ENCODE data around the gene GAS5. TPM values are rescaled to one million over a fixed set of nuclear protein-coding genes. Genes with fewer than 3 reads are reported as not detected.

GAS5 gene
- total RNA-seq, 1 experiment from 2014 or later: 503 TPM

DNA sequence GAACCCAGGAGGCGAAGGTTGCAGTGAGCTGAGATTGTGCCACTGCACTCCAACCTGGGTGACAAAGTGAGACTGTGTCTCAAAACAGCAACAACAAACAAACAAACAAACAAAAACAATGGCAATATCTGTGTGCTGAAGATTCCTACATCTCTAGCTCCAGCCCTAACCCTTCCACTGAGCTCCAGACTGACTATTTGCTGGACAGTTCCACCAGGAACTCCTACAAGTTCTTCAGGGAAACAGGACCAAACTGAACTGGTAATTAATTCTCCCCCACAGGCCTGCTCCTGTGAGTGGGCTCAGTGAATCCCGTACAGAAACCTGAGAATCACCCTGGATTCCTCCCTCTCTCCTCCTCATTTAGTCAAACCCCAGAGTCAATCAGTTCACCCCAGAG lies 47.8 kb upstream of the GAS5 start:
- Histone ChIP-seq H3K27me3 (replicated peaks; ENCODE audit: insufficient read depth, low read depth, low read length, poor library complexity) (no peaks in the 10 kb centered on the region), H3K4me1 (ENCODE audit: insufficient read depth, low read length, poor library complexity, severe bottlenecking) (no peaks in the 10 kb centered on the region), H3K9me3 (ENCODE audit: low read depth, low read length, poor library complexity, severe bottlenecking) (no peaks in the 10 kb centered on the region), H3K36me3 (ENCODE audit: insufficient read depth, low read length, poor library complexity, severe bottlenecking) (no peaks in the 10 kb centered on the region), H3K27ac (ENCODE audit: low read depth, low read length, poor library complexity, severe bottlenecking) (no peak overlapping the region), H3K4me3 (ENCODE audit: low read depth, low read length, poor library complexity, severe bottlenecking) (no peak overlapping the region)
- ChIA-PET POLR2A (ENCODE audit: low non-redundant PET) (no interaction called here), CTCF (no interaction called here)
- TF ChIP-seq, protein P1, sequence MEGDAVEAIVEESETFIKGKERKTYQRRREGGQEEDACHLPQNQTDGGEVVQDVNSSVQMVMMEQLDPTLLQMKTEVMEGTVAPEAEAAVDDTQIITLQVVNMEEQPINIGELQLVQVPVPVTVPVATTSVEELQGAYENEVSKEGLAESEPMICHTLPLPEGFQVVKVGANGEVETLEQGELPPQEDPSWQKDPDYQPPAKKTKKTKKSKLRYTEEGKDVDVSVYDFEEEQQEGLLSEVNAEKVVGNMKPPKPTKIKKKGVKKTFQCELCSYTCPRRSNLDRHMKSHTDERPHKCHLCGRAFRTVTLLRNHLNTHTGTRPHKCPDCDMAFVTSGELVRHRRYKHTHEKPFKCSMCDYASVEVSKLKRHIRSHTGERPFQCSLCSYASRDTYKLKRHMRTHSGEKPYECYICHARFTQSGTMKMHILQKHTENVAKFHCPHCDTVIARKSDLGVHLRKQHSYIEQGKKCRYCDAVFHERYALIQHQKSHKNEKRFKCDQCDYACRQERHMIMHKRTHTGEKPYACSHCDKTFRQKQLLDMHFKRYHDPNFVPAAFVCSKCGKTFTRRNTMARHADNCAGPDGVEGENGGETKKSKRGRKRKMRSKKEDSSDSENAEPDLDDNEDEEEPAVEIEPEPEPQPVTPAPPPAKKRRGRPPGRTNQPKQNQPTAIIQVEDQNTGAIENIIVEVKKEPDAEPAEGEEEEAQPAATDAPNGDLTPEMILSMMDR (conservative IDR thresholded peaks at IDR 0.05; ENCODE audit: low read depth, low read length): no peak
- no peak for TF ChIP-seq EZH2 (IDR thresholded peaks at IDR 0.05; ENCODE audit: borderline replicate concordance, low read depth, low read length, poor library complexity, severe bottlenecking)
- intact Hi-C loops (cut with micrococcal nuclease; ENCODE audit: unreplicated experiment): no loop called here
- no TSS peak for BruUV-seq (replicated peaks)
- DNase-seq (ENCODE audit: low spot score): no peak

DNA sequence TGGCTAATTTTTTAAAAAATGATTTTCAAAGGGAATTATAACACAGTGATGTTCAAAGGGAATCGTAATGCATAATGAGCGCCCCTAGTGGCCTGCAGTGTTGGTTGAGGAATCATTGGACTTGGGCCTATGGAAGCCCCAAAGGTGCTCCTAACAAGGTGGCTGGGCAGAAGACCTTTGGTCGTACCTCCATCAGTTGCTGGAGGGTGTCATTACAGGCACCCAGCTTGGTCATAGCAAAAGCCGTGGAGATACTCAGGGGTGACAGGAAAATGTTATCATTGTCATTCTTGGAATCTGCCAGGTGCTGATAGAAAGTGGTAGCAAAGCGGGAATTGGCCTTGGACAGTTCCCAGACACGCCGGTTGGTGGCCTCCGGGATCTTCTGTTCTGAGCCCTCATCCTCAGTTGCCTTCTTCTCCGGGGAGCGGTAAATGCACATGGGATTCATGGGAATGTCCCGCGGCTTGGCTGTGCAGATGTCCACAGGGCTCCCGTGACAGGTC lies 46.6 kb upstream of the GAS5 start:
- no TSS peak for BruUV-seq (replicated peaks)
- DNase-seq (ENCODE audit: low spot score): peak; percentile 50
- intact Hi-C loops (cut with micrococcal nuclease; ENCODE audit: unreplicated experiment): no loop called here
- POLR2A ChIA-PET (ENCODE audit: low non-redundant PET): no interaction called here
- Histone ChIP-seq H3K4me3 (ENCODE audit: low read depth, low read length, poor library complexity, severe bottlenecking) (no peak overlapping the region), H3K27ac (ENCODE audit: low read depth, low read length, poor library complexity, severe bottlenecking) (no peak overlapping the region), H3K4me1 (ENCODE audit: insufficient read depth, low read length, poor library complexity, severe bottlenecking) (no peaks in the 10 kb centered on the region), H3K36me3 (ENCODE audit: insufficient read depth, low read length, poor library complexity, severe bottlenecking) (no peaks in the 10 kb centered on the region), H3K9me3 (ENCODE audit: low read depth, low read length, poor library complexity, severe bottlenecking) (no peaks in the 10 kb centered on the region), H3K27me3 (replicated peaks; ENCODE audit: insufficient read depth, low read depth, low read length, poor library complexity) (no peaks in the 10 kb centered on the region)
- CTCF ChIA-PET: no interaction called here
- TF ChIP-seq EZH2 (IDR thresholded peaks at IDR 0.05; ENCODE audit: borderline replicate concordance, low read depth, low read length, poor library complexity, severe bottlenecking): no peak
- TF ChIP-seq, protein P1 (conservative IDR thresholded peaks at IDR 0.05; ENCODE audit: low read depth, low read length): peak; percentile 83

DNA sequence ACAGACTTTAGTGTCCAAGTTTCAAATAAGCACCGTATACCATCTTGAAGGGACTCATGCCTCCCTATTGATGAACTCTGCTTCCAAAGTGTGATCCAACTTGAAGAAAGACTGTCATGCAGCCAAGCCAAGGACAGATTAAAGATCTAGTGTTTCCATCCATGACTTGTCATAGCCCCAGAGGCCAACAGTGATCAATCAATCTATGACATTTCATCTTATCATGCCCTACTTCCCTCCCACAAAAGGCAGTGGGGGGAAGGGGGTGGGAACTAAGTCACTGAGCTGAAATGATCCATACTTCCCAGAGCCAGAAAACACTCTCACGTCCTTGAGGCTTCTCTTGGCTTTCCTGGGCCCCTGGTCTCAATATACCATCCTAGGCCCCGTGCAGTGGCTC lies 45.3 kb upstream of the GAS5 start:
- Histone ChIP-seq H3K27me3 (replicated peaks; ENCODE audit: insufficient read depth, low read depth, low read length, poor library complexity) (no peaks in the 10 kb centered on the region), H3K27ac (ENCODE audit: low read depth, low read length, poor library complexity, severe bottlenecking) (no peak overlapping the region), H3K4me3 (ENCODE audit: low read depth, low read length, poor library complexity, severe bottlenecking) (no peak overlapping the region), H3K4me1 (ENCODE audit: insufficient read depth, low read length, poor library complexity, severe bottlenecking) (no peaks in the 10 kb centered on the region), H3K36me3 (ENCODE audit: insufficient read depth, low read length, poor library complexity, severe bottlenecking) (no peaks in the 10 kb centered on the region), H3K9me3 (ENCODE audit: low read depth, low read length, poor library complexity, severe bottlenecking) (no peaks in the 10 kb centered on the region)
- ChIA-PET CTCF (no interaction called here), POLR2A (ENCODE audit: low non-redundant PET) (no interaction called here)
- no TSS peak for BruUV-seq (replicated peaks)
- no peak for TF ChIP-seq EZH2 (IDR thresholded peaks at IDR 0.05; ENCODE audit: borderline replicate concordance, low read depth, low read length, poor library complexity, severe bottlenecking)
- TF ChIP-seq, protein P1 (conservative IDR thresholded peaks at IDR 0.05; ENCODE audit: low read depth, low read length): no peak
- no peak for DNase-seq (ENCODE audit: low spot score)
- intact Hi-C loops (cut with micrococcal nuclease; ENCODE audit: unreplicated experiment): no loop called here
